Measurements from ENCODE around the gene CCNC. TPM values are rescaled to one million over a fixed set of nuclear protein-coding genes. Genes with fewer than 3 reads are reported as not detected.
A peak's percentile ranks its signal among the peaks of the same experiment; 100 is the strongest.
"Not testable (repeated sequence)": the region's sequence is repeated elsewhere in the genome, so short reads cannot be mapped to it uniquely, and the experiment has no call there.

Gene CCNC
- total RNA-seq, 1 donor from 2014 or later = 51.8 TPM

DNA sequence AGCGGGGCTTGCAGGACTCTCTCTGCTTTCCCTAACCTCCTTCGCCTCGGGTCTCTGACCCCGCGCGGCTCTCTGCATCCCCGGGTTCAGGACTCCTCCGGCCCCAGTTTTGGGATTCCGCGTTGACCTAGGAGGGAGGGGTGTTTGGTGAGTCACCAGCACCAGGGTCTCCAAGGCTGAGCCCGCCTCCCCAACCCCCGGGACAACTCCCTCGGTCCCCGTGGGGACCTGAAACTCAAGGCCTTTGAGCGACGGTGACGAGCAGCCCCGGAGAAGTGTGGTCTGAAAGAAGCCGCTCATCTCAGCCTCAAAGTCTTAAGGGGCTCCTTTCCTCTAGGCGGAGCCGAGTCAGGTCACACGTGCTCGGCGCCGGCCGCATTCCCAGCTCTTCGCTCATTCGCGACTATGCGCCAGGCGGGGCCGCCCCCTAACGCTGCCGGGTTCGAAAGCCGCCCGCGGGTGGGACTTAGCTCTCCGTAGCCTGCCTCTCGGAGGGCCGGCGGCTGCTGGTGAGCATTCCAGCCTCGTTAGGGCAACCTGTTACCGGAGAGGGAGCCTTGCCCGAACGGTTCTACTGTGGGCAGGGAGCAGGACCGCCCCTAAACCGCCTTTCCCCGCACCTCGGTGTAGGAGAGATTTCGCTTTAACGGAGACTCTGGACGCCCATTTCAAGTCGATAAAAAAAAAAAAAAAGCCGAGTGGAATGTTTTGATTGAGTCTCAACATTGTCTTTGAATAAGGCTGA lies 35.1 kb upstream of the CCNC start:
- Histone ChIP-seq H3K9me3 (ENCODE audit: insufficient read depth, low read depth, low read length) (peaks cover 9% of the 10 kb centered on the region), H3K4me2 (ENCODE audit: low read length) (peak overlapping the region; percentile 81), H2AFZ (ENCODE audit: low read depth, low read length) (peak overlapping the region; percentile 67), H3K36me3 (ENCODE audit: insufficient read depth, low read length) (no peaks in the 10 kb centered on the region), H3K4me3 (ENCODE audit: insufficient read depth, low read depth, low read length) (peak overlapping the region; percentile 41), H3K9ac (ENCODE audit: low read length) (no peak overlapping the region), H4K20me1 (ENCODE audit: insufficient read depth, low read length) (no peaks in the 10 kb centered on the region), H3K27me3 (ENCODE audit: insufficient read depth, low read length) (peaks cover 94% of the 10 kb centered on the region), H3K27ac (ENCODE audit: low read depth, low read length) (no peak overlapping the region), H3K4me1 (ENCODE audit: insufficient read depth, low read length) (peaks cover 4% of the 10 kb centered on the region), H3K79me2 (ENCODE audit: insufficient read depth, low read length) (no peaks in the 10 kb centered on the region)
- peak; percentile 6 for DNase-seq (ENCODE audit: low read depth)
- TF ChIP-seq EZH2 (IDR thresholded peaks at IDR 0.05; ENCODE audit: insufficient read depth, low read length) = peak; percentile 86
- TF ChIP-seq, protein P1, sequence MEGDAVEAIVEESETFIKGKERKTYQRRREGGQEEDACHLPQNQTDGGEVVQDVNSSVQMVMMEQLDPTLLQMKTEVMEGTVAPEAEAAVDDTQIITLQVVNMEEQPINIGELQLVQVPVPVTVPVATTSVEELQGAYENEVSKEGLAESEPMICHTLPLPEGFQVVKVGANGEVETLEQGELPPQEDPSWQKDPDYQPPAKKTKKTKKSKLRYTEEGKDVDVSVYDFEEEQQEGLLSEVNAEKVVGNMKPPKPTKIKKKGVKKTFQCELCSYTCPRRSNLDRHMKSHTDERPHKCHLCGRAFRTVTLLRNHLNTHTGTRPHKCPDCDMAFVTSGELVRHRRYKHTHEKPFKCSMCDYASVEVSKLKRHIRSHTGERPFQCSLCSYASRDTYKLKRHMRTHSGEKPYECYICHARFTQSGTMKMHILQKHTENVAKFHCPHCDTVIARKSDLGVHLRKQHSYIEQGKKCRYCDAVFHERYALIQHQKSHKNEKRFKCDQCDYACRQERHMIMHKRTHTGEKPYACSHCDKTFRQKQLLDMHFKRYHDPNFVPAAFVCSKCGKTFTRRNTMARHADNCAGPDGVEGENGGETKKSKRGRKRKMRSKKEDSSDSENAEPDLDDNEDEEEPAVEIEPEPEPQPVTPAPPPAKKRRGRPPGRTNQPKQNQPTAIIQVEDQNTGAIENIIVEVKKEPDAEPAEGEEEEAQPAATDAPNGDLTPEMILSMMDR (IDR thresholded peaks at IDR 0.05; ENCODE audit: insufficient read depth, low read depth, low read length) = no peak
- H3K4me1 Mint-ChIP-seq (ENCODE audit: low read depth, unreplicated experiment) = no peaks in the 10 kb centered on the region
- peaks cover 4% of the 10 kb centered on the region for H3K9me3 Mint-ChIP-seq (ENCODE audit: unreplicated experiment)
- no peak for FAIRE-seq
- H3K4me3 Mint-ChIP-seq (ENCODE audit: unreplicated experiment) = no peak overlapping the region
- peaks cover 86% of the 10 kb centered on the region for H3K27me3 Mint-ChIP-seq (ENCODE audit: low read depth, unreplicated experiment)
- H3K27ac Mint-ChIP-seq (ENCODE audit: unreplicated experiment) = no peak overlapping the region
- no peaks in the 10 kb centered on the region for H3K36me3 Mint-ChIP-seq (ENCODE audit: low read depth, unreplicated experiment)

DNA sequence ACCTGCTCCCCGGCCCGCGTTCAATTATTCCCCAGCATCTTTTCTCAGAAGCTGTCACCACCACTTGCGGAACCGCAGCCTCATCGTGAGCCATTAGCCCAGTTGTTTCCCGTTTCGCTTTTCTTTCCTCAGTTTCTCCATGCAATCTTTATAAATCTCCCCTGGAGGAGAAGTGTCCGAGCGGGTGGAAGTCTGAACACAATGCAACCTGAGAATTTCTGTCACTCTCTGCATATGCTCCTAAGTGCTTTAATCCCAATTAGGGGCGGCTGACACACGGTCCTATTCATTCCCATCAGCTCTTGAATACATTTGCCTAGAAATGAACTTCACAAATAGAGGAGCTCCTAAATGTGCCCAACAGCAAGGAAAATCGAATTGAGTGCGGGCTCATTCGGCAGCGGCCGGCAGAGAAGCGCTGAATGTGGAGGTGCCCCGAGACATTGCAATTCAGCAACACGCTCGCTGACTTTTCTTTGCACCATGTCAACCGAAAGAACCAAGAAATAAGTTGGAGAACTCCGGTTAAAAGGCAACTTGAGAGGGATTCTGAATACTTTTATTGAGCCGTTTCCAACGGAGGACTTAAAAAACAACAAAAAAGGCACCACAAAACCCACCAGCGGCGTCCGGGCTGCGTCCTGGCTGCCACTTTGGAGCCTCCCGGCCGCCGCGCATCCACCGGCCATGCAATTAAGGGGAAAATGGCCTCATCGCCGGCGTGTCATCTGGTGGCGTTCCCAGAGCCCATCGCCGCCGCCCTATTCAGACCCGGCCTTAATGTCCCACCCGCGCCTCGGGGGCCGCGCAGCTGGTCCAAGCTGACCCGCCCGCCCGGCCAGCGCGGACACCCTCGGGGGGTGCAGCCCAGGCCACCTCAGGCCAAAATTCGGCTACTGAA lies 34.3 kb upstream of the CCNC start:
- Mint-ChIP-seq H3K27me3 (ENCODE audit: low read depth, unreplicated experiment) (peaks cover 86% of the 10 kb centered on the region), H3K4me3 (ENCODE audit: unreplicated experiment) (no peak overlapping the region), H3K36me3 (ENCODE audit: low read depth, unreplicated experiment) (no peaks in the 10 kb centered on the region), H3K27ac (ENCODE audit: unreplicated experiment) (no peak overlapping the region), H3K9me3 (ENCODE audit: unreplicated experiment) (peaks cover 2% of the 10 kb centered on the region), H3K4me1 (ENCODE audit: low read depth, unreplicated experiment) (no peaks in the 10 kb centered on the region)
- Histone ChIP-seq H3K79me2 (ENCODE audit: insufficient read depth, low read length) (no peaks in the 10 kb centered on the region), H3K27me3 (ENCODE audit: insufficient read depth, low read length) (peaks cover 93% of the 10 kb centered on the region), H3K9me3 (ENCODE audit: insufficient read depth, low read depth, low read length) (peaks cover 7% of the 10 kb centered on the region), H3K9ac (ENCODE audit: low read length) (no peak overlapping the region), H3K36me3 (ENCODE audit: insufficient read depth, low read length) (no peaks in the 10 kb centered on the region), H3K4me2 (ENCODE audit: low read length) (peak overlapping the region; percentile 81), H3K27ac (ENCODE audit: low read depth, low read length) (no peak overlapping the region), H3K4me1 (ENCODE audit: insufficient read depth, low read length) (peaks cover 4% of the 10 kb centered on the region), H3K4me3 (ENCODE audit: insufficient read depth, low read depth, low read length) (no peak overlapping the region), H2AFZ (ENCODE audit: low read depth, low read length) (peak overlapping the region; percentile 67), H4K20me1 (ENCODE audit: insufficient read depth, low read length) (no peaks in the 10 kb centered on the region)
- TF ChIP-seq EZH2 (IDR thresholded peaks at IDR 0.05; ENCODE audit: insufficient read depth, low read length) = peak; percentile 67
- TF ChIP-seq, protein P1 (IDR thresholded peaks at IDR 0.05; ENCODE audit: insufficient read depth, low read depth, low read length) = no peak
- no peak for FAIRE-seq
- DNase-seq (ENCODE audit: low read depth) = no peak

DNA sequence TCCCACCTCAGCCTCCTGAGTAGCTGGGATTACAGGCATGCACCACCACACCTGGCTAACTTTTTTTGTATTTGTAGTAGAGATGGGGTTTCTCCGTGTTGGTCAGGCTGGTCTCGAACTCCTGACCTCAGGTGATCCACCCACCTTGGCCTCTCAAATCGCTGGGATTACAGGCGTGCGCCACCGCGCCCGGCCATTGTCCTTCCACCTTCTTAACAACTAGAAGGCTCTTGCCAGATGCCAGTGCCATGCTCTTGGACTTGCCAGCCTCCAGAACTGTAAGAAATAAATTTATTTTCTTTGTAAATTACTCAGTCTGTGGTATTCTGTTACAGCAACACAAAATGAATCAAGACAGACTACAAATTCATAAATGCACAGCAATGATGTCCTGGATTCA lies 26.2 kb upstream of the CCNC start:
- peaks cover 87% of the 10 kb centered on the region for H3K27me3 ChIP-seq (ENCODE audit: insufficient read depth, low read length)
- not testable (repeated sequence) for FAIRE-seq; H3K79me2 ChIP-seq (ENCODE audit: insufficient read depth, low read length); H4K20me1 ChIP-seq (ENCODE audit: insufficient read depth, low read length); H3K4me2 ChIP-seq (ENCODE audit: low read length); H3K4me3 Mint-ChIP-seq (ENCODE audit: unreplicated experiment); H3K4me1 ChIP-seq (ENCODE audit: insufficient read depth, low read length); H3K36me3 Mint-ChIP-seq (ENCODE audit: low read depth, unreplicated experiment); H3K27ac ChIP-seq (ENCODE audit: low read depth, low read length); H3K27ac Mint-ChIP-seq (ENCODE audit: unreplicated experiment); H2AFZ ChIP-seq (ENCODE audit: low read depth, low read length); H3K36me3 ChIP-seq (ENCODE audit: insufficient read depth, low read length); DNase-seq (ENCODE audit: low read depth); H3K9ac ChIP-seq (ENCODE audit: low read length); H3K4me1 Mint-ChIP-seq (ENCODE audit: low read depth, unreplicated experiment); H3K9me3 Mint-ChIP-seq (ENCODE audit: unreplicated experiment); H3K9me3 ChIP-seq (ENCODE audit: insufficient read depth, low read depth, low read length); H3K4me3 ChIP-seq (ENCODE audit: insufficient read depth, low read depth, low read length)
- H3K27me3 Mint-ChIP-seq (ENCODE audit: low read depth, unreplicated experiment) = peaks cover 89% of the 10 kb centered on the region

Measured in astrocyte (in vitro differentiated cells and primary cell).